ENCODE measurements around the gene TMSB15C. TPM values are rescaled to one million over a fixed set of nuclear protein-coding genes. Genes with fewer than 3 reads are reported as not detected.
"Not testable (repeated sequence)": the region's sequence is repeated elsewhere in the genome, so short reads cannot be mapped to it uniquely, and the experiment has no call there.

Gene TMSB15C
- total and polyA plus RNA-seq, 2 experiments from 2014 or later, result 0.95 to 7.5 TPM

DNA sequence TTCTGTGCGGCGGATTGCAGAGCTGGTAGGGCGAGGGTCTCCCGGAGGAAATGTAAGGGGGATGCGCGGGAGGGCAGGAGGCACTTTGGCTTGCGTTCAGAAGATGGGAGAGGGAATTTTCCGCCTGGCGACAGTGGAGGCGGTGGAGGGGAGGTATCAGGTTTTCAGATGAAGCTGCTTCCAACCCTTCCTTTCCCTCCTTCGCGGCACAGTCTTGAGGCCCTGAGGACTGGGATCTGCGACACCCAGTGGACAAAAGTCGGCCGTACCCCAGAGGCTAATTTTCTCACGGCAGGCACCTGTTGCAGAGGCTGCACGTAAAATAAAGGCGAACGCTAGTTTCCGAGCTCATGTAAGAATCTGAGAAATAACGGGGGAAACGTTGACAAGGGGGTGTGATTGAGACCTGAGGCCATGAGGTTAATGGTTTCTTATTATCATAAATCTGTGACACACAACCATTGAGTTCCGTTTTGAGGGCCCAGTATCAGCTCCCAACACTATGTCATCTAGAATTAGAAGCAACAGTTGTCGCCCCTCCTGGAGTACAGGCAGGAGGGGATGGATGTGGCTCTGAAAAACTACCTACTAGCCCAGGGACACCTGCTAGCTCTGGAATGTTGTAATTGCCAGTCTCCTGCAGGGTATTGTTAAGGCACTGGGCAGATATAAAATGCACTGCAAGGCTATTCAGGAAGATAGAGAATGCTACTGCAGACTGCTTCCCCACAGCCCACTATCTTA is 37.4 kb upstream of the TMSB15C start:
- no peaks in the 10 kb centered on the region for H4K20me1 ChIP-seq (ENCODE audit: insufficient read depth, poor library complexity, severe bottlenecking)
- WGBS (ENCODE audit: low lambda C conversion rate, missing lambda C conversion rate), result 45% methylated on average over 24 of the region's 24 CpGs
- H3K4me3 ChIP-seq, result peak overlapping the region; percentile 58
- peak; percentile 63 for DNase-seq (ENCODE audit: low spot score)
- no peaks in the 10 kb centered on the region for H3K4me1 ChIP-seq (ENCODE audit: insufficient read depth)
- no peaks in the 10 kb centered on the region for H3K9me2 ChIP-seq (replicated peaks; ENCODE audit: insufficient read depth)
- H3K4me2 ChIP-seq, result peak overlapping the region; percentile 84
- H3K36me3 ChIP-seq (replicated peaks; ENCODE audit: insufficient read depth, low read depth), result no peaks in the 10 kb centered on the region
- no peak for TF ChIP-seq EZH2 (IDR thresholded peaks at IDR 0.05; ENCODE audit: borderline replicate concordance)
- TF ChIP-seq, protein P1, sequence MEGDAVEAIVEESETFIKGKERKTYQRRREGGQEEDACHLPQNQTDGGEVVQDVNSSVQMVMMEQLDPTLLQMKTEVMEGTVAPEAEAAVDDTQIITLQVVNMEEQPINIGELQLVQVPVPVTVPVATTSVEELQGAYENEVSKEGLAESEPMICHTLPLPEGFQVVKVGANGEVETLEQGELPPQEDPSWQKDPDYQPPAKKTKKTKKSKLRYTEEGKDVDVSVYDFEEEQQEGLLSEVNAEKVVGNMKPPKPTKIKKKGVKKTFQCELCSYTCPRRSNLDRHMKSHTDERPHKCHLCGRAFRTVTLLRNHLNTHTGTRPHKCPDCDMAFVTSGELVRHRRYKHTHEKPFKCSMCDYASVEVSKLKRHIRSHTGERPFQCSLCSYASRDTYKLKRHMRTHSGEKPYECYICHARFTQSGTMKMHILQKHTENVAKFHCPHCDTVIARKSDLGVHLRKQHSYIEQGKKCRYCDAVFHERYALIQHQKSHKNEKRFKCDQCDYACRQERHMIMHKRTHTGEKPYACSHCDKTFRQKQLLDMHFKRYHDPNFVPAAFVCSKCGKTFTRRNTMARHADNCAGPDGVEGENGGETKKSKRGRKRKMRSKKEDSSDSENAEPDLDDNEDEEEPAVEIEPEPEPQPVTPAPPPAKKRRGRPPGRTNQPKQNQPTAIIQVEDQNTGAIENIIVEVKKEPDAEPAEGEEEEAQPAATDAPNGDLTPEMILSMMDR (IDR thresholded peaks at IDR 0.05; ENCODE audit: poor library complexity), result peak; percentile 50
- no peaks in the 10 kb centered on the region for H3K79me2 ChIP-seq
- no peak overlapping the region for H3K27ac ChIP-seq
- no peaks in the 10 kb centered on the region for H3K9me3 ChIP-seq (ENCODE audit: low read depth)
- H2AFZ ChIP-seq, result peak overlapping the region; percentile 66
- H3K27me3 ChIP-seq, result no peaks in the 10 kb centered on the region

DNA sequence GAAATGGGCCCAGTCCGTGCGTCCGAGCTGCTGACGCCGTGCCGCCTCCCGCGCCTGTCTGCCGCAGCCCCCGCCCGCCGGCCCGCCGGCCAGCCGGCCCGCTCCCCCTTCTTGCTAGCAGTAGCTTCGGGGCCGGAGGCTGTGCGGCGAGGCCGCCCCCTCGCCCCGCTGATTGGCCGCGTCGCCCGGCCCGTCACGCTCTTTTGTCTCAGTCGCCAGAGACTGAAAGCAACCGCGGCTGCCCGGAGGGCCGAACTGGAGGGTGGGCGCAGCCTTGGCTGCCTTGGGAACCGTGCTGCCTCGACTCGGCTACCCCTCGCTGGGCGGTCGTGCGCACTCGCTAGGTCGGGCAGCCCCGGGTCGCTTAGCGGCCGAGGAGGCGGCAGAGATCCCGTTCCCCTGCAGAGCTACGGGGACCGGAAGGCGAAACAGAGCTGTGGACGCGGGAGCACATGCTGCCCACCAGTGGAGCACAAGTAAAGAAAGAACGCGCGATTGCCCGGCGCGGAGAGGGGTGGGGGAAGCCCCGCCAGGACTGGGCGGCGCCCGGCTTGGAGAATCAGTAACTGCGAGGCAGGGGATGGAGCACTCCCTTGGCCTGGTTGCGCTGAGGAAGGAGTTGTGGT is 36.4 kb upstream of the TMSB15C start, which contains the start of gene ZCCHC18:
TSS of gene ZCCHC18 (plus strand) at position 198 of the 626 bp plus-strand sequence. CDS start 1,589 bp downstream, outside the sequence.
- DNase-seq (ENCODE audit: low spot score), result peak; percentile 58
- 39% methylated on average over 56 of the region's 67 CpGs for WGBS (ENCODE audit: low lambda C conversion rate, missing lambda C conversion rate)
- H3K27me3 ChIP-seq, result no peaks in the 10 kb centered on the region
- no peaks in the 10 kb centered on the region for H3K79me2 ChIP-seq
- peak within 1 kb of the TSS; percentile 66 for H2AFZ ChIP-seq
- H3K4me3 ChIP-seq, result peak within 1 kb of the TSS; percentile 58
- H3K27ac ChIP-seq, result peak within 1 kb of the TSS; percentile 92
- H3K9me3 ChIP-seq (ENCODE audit: low read depth), result no peaks in the 10 kb centered on the region
- no peaks in the 10 kb centered on the region for H3K36me3 ChIP-seq (replicated peaks; ENCODE audit: insufficient read depth, low read depth)
- H4K20me1 ChIP-seq (ENCODE audit: insufficient read depth, poor library complexity, severe bottlenecking), result no peaks in the 10 kb centered on the region
- no peaks in the 10 kb centered on the region for H3K4me1 ChIP-seq (ENCODE audit: insufficient read depth)
- H3K9me2 ChIP-seq (replicated peaks; ENCODE audit: insufficient read depth), result no peaks in the 10 kb centered on the region
- TF ChIP-seq EZH2phosphoT487 (IDR thresholded peaks at IDR 0.05; ENCODE audit: low read depth, severe bottlenecking, unreplicated experiment), result no peak
- no peak for TF ChIP-seq EZH2 (IDR thresholded peaks at IDR 0.05; ENCODE audit: borderline replicate concordance)
- TF ChIP-seq, protein P1 (IDR thresholded peaks at IDR 0.05; ENCODE audit: poor library complexity), result no peak
- peak within 1 kb of the TSS; percentile 84 for H3K4me2 ChIP-seq

DNA sequence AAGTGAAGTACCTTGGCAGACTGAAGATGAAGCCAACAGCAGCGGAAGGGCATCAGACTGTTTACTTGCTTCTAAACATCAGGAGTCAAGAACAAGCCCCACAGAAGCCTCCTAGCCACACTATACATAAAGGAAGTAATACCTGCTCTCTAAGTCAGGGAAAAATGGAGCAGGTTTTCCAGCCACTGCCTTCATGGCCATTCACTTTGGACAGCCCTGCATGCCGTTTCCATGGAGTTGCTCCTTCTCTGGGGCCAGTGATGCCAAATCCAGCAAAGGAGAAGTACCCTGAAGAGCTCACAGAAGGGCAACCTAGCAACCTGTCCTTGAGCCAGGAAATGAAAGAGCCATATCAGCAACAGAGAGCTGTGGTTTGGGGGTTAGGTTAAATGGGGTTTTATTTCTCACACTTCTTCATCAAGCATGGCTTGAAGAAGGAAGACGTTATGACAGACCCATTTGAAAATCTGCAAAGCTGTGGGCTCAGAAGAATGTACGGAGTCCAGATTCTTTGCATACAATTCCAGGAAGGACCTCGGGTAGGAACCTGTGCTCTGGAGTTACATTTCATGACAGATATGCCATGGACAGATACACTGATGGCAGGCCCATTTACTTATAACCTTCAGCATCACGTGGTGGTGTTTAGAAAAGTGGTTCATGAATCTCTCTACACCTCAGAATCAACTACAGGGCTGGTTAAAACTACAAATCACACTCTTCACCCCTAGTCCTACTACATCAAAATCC is 34.6 kb upstream of the TMSB15C start:
- not testable (repeated sequence) for H2AFZ ChIP-seq; H3K4me1 ChIP-seq (ENCODE audit: insufficient read depth); H4K20me1 ChIP-seq (ENCODE audit: insufficient read depth, poor library complexity, severe bottlenecking); H3K27me3 ChIP-seq; H3K4me3 ChIP-seq; H3K27ac ChIP-seq; H3K9me2 ChIP-seq (replicated peaks; ENCODE audit: insufficient read depth); H3K4me2 ChIP-seq; DNase-seq (ENCODE audit: low spot score); H3K36me3 ChIP-seq (replicated peaks; ENCODE audit: insufficient read depth, low read depth); H3K9me3 ChIP-seq (ENCODE audit: low read depth); H3K79me2 ChIP-seq
- WGBS (ENCODE audit: low lambda C conversion rate, missing lambda C conversion rate), result 60% methylated on average over 6 of the region's 6 CpGs

DNA sequence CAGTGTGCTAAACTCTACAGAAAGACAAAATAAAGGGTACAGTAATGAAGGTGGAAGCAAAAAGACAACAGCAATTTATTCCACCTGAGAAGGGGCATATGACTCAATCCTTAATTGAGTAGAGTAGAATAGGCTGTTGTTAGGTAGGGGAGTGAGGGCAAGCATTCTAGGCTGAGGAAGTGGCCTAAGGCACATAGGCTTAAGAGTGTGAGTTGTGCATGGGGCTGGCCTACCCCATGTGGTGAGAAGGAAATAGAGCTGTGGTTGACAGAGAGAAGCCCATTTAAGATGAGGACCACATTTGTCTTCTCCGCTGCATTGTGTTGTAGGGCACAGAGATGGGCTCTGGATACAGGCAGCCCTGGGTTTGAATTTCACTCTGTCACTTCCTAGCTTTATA is 32.9 kb upstream of the TMSB15C start:
- DNase-seq (ENCODE audit: low spot score), result no peak
- WGBS (ENCODE audit: low lambda C conversion rate, missing lambda C conversion rate), result 81% methylated on average over 1 of the region's 1 CpG
- H3K27me3 ChIP-seq, result no peaks in the 10 kb centered on the region

More for the DNA sequence above, 32.9 kb upstream of the TMSB15C start:
- Histone ChIP-seq H3K9me3 (ENCODE audit: low read depth) (no peaks in the 10 kb centered on the region), H3K79me2 (no peaks in the 10 kb centered on the region), H3K4me3 (no peak overlapping the region), H3K27ac (no peak overlapping the region), H4K20me1 (ENCODE audit: insufficient read depth, poor library complexity, severe bottlenecking) (no peaks in the 10 kb centered on the region), H3K36me3 (replicated peaks; ENCODE audit: insufficient read depth, low read depth) (no peaks in the 10 kb centered on the region), H3K4me1 (ENCODE audit: insufficient read depth) (no peaks in the 10 kb centered on the region), H3K4me2 (no peak overlapping the region), H2AFZ (no peak overlapping the region), H3K9me2 (replicated peaks; ENCODE audit: insufficient read depth) (no peaks in the 10 kb centered on the region)
- TF ChIP-seq, protein P1 (IDR thresholded peaks at IDR 0.05; ENCODE audit: poor library complexity), result no peak
- TF ChIP-seq EZH2 (IDR thresholded peaks at IDR 0.05; ENCODE audit: borderline replicate concordance), result no peak
- no peak for TF ChIP-seq EZH2phosphoT487 (IDR thresholded peaks at IDR 0.05; ENCODE audit: low read depth, severe bottlenecking, unreplicated experiment)

Data from hepatocyte (in vitro differentiated cells).